HL-60 (cell line): ENCODE results near the gene DDAH2.
A peak's percentile ranks its signal among the peaks of the same experiment; 100 is the strongest.

ENCODE experiments used
- DNase-seq, 2 experiments: peaks; one replicate each; pipeline ENCODE4 v3.0.0-alpha.2; 2010 to 2020; ENCODE audit warnings: low read depth in 1 of 2, low spot score in 1 of 2
- H3K27ac ChIP-seq: fragments of 250-450 bp; sonication (Bioruptor Pico); replicated peaks from 2 replicates; pipeline ENCODE4 v1.5.1; 2020; ENCODE audit warnings: mild to moderate bottlenecking, moderate library complexity
- H3K27me3 ChIP-seq: fragments of 250-450 bp; sonication (Bioruptor Pico); 2 replicates; pipeline ENCODE4 v1.5.1; 2021; ENCODE audit warnings: mild to moderate bottlenecking, moderate library complexity; ENCODE audit not compliant: insufficient read depth, poor library complexity, severe bottlenecking
- H3K4me3 ChIP-seq: replicated peaks from 2 replicates; pipeline ENCODE4 v1.5.1; 2011; ENCODE audit warnings: mild to moderate bottlenecking, control low read depth, low read length; ENCODE audit not compliant: insufficient read depth
- GABPA ChIP-seq: IDR thresholded peaks from 2 replicates; pipeline ENCODE4 v1.6.1; 2012; ENCODE audit warnings: low read depth
- POLR2AphosphoS5 ChIP-seq: IDR thresholded peaks from 2 replicates; pipeline ENCODE4 v1.6.1; 2012; ENCODE audit warnings: low read depth
- SPI1 ChIP-seq: IDR thresholded peaks from 2 replicates; pipeline ENCODE4 v1.6.1; 2012; ENCODE audit warnings: low read depth, mild to moderate bottlenecking, borderline replicate concordance
- TF ChIP-seq, protein P1 (sequence below): IDR thresholded peaks from one replicate; pipeline ENCODE4 v1.5.1; 2011; ENCODE audit warnings: low read length, control low read depth, inconsistent platforms; ENCODE audit not compliant: insufficient read depth
- TF ChIP-seq, protein P2 (sequence below): IDR thresholded peaks from 2 replicates; pipeline ENCODE4 v1.6.1; 2012; ENCODE audit warnings: low read depth; ENCODE audit not compliant: insufficient replicate concordance

DDAH2 gene

DNA sequence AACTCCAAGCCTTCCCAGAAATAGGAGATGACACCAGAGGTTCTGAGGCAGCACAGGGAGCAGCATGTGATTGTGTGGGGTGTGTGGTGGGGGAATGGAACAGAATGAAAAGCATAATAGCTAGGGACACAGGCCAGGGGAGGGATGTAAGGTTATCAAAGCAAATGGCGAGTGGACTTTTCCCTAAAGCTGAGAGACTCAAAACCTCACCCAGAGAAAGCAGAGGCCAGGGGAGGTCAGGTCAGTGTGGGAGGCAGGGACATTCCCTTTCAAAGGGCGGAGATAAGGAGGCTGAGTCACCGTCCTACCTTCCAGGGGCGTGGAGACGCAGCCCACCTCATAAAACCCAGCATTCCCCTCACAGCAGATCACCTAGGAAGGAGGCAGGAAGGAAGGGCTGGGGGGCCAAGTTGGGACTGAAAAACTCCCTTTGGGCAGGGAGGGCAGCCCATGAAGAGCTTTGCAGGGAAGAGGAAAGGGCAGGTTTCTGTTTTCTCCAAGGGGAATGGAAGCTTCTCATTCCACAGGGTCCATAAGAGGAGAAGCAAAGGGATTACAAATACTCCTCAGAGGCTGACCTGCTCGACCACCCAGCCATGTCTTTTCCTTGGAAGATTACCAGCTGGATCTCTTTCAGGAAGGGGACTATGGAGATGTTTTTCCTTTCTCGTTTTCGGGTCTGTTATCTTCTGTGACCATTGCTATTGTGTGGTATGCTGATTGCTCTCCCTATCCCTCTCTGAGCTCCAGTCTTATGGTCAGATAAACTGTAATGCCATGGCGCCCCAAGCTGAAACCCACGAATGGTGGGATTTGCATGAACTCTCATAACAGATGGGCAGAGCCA lies 38.6 kb downstream of the DDAH2 start:
- no peak for TF ChIP-seq GABPA
- TF ChIP-seq POLR2AphosphoS5 = no peak
- TF ChIP-seq, protein P1, sequence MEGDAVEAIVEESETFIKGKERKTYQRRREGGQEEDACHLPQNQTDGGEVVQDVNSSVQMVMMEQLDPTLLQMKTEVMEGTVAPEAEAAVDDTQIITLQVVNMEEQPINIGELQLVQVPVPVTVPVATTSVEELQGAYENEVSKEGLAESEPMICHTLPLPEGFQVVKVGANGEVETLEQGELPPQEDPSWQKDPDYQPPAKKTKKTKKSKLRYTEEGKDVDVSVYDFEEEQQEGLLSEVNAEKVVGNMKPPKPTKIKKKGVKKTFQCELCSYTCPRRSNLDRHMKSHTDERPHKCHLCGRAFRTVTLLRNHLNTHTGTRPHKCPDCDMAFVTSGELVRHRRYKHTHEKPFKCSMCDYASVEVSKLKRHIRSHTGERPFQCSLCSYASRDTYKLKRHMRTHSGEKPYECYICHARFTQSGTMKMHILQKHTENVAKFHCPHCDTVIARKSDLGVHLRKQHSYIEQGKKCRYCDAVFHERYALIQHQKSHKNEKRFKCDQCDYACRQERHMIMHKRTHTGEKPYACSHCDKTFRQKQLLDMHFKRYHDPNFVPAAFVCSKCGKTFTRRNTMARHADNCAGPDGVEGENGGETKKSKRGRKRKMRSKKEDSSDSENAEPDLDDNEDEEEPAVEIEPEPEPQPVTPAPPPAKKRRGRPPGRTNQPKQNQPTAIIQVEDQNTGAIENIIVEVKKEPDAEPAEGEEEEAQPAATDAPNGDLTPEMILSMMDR = no peak
- TF ChIP-seq SPI1 = no peak
- TF ChIP-seq, protein P2, sequence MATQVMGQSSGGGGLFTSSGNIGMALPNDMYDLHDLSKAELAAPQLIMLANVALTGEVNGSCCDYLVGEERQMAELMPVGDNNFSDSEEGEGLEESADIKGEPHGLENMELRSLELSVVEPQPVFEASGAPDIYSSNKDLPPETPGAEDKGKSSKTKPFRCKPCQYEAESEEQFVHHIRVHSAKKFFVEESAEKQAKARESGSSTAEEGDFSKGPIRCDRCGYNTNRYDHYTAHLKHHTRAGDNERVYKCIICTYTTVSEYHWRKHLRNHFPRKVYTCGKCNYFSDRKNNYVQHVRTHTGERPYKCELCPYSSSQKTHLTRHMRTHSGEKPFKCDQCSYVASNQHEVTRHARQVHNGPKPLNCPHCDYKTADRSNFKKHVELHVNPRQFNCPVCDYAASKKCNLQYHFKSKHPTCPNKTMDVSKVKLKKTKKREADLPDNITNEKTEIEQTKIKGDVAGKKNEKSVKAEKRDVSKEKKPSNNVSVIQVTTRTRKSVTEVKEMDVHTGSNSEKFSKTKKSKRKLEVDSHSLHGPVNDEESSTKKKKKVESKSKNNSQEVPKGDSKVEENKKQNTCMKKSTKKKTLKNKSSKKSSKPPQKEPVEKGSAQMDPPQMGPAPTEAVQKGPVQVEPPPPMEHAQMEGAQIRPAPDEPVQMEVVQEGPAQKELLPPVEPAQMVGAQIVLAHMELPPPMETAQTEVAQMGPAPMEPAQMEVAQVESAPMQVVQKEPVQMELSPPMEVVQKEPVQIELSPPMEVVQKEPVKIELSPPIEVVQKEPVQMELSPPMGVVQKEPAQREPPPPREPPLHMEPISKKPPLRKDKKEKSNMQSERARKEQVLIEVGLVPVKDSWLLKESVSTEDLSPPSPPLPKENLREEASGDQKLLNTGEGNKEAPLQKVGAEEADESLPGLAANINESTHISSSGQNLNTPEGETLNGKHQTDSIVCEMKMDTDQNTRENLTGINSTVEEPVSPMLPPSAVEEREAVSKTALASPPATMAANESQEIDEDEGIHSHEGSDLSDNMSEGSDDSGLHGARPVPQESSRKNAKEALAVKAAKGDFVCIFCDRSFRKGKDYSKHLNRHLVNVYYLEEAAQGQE = no peak
- no peak for DNase-seq
- no peaks in the 10 kb centered on the region for H3K27me3 ChIP-seq
- no peak overlapping the region for H3K4me3 ChIP-seq
- no peak overlapping the region for H3K27ac ChIP-seq

DNA sequence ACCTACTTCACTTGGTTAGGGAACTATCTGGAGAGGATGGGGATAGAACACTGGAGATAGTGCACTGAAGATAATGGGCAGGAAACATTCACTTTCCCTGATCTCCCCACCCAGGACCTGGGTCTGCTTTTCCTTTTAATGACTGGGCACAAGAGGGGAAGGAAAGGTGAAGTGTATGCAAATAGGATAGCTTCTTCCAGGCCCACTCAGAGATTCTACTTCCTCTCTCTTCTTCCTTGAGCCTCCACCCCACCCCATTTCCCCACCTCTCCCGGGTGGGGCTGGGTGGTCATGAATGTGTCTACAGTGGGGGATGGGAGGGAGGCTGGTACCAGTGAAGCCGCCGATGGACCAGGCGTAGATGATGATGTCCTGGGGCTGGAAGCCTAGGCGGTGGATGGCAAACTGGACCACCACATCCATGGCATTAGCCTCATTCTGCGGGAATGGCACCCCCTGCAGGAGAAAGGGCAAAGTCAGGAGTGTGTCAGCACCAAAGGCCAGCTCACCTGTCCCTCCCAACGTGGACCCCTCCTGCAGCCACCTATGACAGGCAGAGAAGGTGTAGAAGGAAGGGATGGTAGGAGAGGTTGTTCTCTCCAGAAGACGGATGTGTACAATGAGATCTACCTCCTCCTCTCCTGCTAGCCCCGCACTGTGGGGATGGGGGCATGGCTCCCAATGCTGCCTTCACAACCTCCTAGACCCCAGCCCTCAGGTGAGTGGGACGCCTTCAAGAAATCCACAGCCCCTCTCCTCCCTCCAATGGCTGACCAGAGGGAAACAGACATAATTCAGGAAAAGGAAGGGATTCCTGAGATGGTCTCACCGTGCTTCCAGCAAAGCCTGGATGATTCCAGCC lies 39.6 kb downstream of the DDAH2 start:
- Histone ChIP-seq H3K27ac (no peak overlapping the region), H3K27me3 (no peaks in the 10 kb centered on the region), H3K4me3 (no peak overlapping the region)
- TF ChIP-seq, protein P1 = peak; percentile 35
- TF ChIP-seq POLR2AphosphoS5 = no peak
- no peak for DNase-seq

DNA sequence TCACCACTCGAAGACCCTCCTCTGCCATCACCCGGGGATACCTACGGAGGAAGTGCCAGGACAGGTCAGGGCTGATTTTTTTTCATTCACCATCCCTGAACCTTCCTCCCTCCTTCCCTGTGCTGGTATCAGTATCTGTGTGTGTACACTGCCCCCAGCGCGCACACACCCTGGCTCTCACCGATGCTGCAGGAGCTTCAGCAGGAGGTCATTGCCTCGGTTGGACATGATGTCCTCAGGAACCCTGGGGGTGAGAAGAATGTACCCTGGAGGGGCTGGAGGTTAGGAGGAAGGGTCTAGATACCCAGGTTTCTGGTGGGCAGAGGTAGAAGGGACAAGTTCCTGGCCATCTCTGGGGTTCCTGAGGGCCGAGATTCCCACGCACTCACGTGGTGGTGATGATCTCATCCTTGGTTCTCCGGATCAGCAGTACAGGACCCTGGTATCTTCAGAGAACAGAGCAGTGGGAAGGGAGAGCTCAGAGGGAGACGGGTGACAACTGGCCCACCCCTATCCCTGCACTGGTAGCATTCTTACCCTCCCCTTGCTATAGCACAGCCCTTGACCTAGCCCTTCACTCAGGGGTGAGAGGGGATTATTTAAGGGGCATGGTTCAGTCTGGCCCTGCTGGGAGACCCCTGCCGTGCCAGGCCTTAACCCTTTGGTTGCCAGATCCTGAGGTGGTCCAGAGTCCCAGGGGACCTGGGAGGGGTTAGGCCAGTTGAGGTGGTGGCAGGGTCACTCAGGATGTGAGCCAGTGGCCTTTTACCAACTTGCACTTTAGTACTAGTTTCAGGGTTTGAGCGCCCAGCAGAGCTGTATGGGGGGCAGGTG lies 41.0 kb downstream of the DDAH2 start:
- DNase-seq = no peak
- no peak overlapping the region for H3K27ac ChIP-seq
- no peaks in the 10 kb centered on the region for H3K27me3 ChIP-seq
- no peak overlapping the region for H3K4me3 ChIP-seq
- TF ChIP-seq, protein P1 = no peak

DNA sequence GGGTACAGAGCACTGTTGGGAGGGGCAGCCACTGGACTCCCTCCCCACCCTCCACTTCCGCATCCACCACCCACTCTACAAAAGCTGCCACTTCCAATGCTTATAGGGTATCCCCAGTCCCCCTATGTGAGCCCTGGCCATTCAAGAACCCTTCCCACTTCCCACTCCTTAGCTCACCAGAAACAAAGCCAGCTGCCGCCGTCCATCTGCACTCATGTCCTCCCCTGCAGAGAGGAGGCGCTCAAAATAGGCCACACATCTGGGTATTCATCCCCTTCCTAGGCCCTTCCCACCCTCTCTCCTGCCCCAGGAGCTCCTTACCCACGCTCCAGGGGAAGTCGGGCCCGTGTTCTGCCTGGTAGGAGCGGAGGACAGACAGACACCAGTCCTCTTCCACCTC lies 41.8 kb downstream of the DDAH2 start:
- Histone ChIP-seq H3K27ac (no peak overlapping the region), H3K4me3 (no peak overlapping the region), H3K27me3 (no peaks in the 10 kb centered on the region)
- no peak for DNase-seq
- TF ChIP-seq, protein P1 = no peak
- no peak for TF ChIP-seq POLR2AphosphoS5
- TF ChIP-seq SPI1 = no peak
- TF ChIP-seq, protein P2 = no peak
- no peak for TF ChIP-seq GABPA
